ENCODE measurements around the gene HIVEP3. TPM values are rescaled to one million over a fixed set of nuclear protein-coding genes. Genes with fewer than 3 reads are reported as not detected.

The HIVEP3 gene
- total RNA-seq, 1 experiment from 2014 or later: 1.4 TPM

DNA sequence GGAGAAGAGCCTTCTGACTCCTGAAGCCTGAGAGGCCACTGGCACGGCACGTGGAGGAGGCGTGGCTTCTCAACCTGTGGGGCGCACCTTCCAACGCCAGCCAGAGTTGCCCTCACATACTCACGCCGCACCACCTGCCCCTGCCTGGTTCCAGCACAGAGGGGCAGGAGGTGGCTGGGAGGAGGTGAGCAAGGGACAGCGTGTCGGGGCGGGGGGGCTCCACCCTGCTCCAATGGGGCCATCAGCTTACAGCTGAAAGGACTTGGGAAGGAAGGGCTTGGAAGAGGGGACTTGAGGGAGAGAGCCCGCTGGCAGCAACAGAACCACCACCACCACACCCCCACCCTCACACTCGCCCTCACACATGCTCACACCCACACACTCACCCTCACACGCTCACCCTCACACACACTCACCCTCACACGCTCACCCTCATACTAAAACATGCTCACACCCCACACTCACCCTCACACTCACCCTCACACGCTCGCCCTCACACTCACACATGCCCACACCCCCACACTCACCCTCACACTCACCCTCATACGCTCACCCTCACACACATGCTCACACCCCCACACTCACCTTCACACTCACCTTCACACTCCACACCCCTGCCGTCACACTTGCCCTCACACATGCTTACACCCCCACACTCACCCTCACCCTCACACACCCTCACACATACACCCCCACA, 392.7 kb downstream of the HIVEP3 start:
- H3K79me2 ChIP-seq (ENCODE audit: insufficient read depth, low read length): no peaks in the 10 kb centered on the region
- no peak overlapping the region for H3K56ac ChIP-seq (ENCODE audit: insufficient read length, low read depth, low read length)
- no peak overlapping the region for H3K4me2 ChIP-seq (ENCODE audit: insufficient read depth, insufficient read length, low read length)
- no peaks in the 10 kb centered on the region for H3K4me1 ChIP-seq (ENCODE audit: insufficient read depth, low read length)
- Mint-ChIP-seq H3K36me3 (ENCODE audit: insufficient read depth in 1 of 3, low read depth in 3 of 3) (peaks cover 0 to 5% (median 2%) of the 10 kb centered on the region in 3 experiments; a peak in 3 of 7 replicates), H3K27me3 (ENCODE audit: low read depth) (peaks cover 12% of the 10 kb centered on the region), H3K4me3 (no peak overlapping the region), H3K27ac (no peak overlapping the region), H3K4me1 (peaks cover 0 to 12% of the 10 kb centered on the region in 2 experiments; a peak in 2 of 4 replicates), H3K9me3 (peaks cover 17 to 30% of the 10 kb centered on the region in 2 experiments; a peak in 4 of 5 replicates)
- no peak overlapping the region for H3T11ph ChIP-seq (ENCODE audit: low read length)
- H4K91ac ChIP-seq (ENCODE audit: insufficient read length, low read depth, low read length): no peak overlapping the region
- no peak overlapping the region for H3K27ac ChIP-seq (ENCODE audit: insufficient read length, low read depth, low read length)
- no peak overlapping the region for H3K18ac ChIP-seq (ENCODE audit: insufficient read length, low read depth, low read length)
- H3K79me1 ChIP-seq (ENCODE audit: insufficient read depth, low read depth, low read length, poor library complexity, severe bottlenecking): no peaks in the 10 kb centered on the region
- no peaks in the 10 kb centered on the region for H3K9me3 ChIP-seq (ENCODE audit: control insufficient read depth, low read depth, low read length)
- H3K27me3 ChIP-seq (ENCODE audit: insufficient read depth, low read length): no peaks in the 10 kb centered on the region
- H2BK12ac ChIP-seq (ENCODE audit: insufficient read length, low read depth, low read length): no peak overlapping the region
- H4K5ac ChIP-seq (ENCODE audit: insufficient read length, low read depth, low read length): no peak overlapping the region
- WGBS (ENCODE audit: extremely low coverage, insufficient read length, low lambda C conversion rate): 100% methylated on average over 2 of the region's 18 CpGs
- H2BK15ac ChIP-seq (ENCODE audit: low read depth, low read length): no peak overlapping the region
- no peak overlapping the region for H2BK5ac ChIP-seq (ENCODE audit: insufficient read length, low read length)
- no peak overlapping the region for H3K23ac ChIP-seq (ENCODE audit: insufficient read length, low read depth, low read length)
- H3K4ac ChIP-seq (ENCODE audit: low read depth, low read length): no peak overlapping the region
- DNase-seq: no peak
- H4K8ac ChIP-seq (replicated peaks; ENCODE audit: insufficient read length, low read depth, low read length): no peak overlapping the region
- H2BK20ac ChIP-seq (ENCODE audit: low read depth, low read length, poor library complexity, severe bottlenecking): no peak overlapping the region
- H3K9ac ChIP-seq (ENCODE audit: extremely low read depth, insufficient read length, low read length): no peak overlapping the region
- no peak overlapping the region for H2AK5ac ChIP-seq (ENCODE audit: insufficient read length, low read length)
- no peaks in the 10 kb centered on the region for H3K23me2 ChIP-seq (ENCODE audit: insufficient read length, low read depth, low read length, poor library complexity, severe bottlenecking)
- no peak overlapping the region for H2AFZ ChIP-seq (ENCODE audit: low read length)
- H2BK120ac ChIP-seq (ENCODE audit: low read depth, low read length, poor library complexity, severe bottlenecking): no peak overlapping the region
- H3K14ac ChIP-seq (ENCODE audit: insufficient read depth, low read length): no peak overlapping the region
- TF ChIP-seq, protein P1, sequence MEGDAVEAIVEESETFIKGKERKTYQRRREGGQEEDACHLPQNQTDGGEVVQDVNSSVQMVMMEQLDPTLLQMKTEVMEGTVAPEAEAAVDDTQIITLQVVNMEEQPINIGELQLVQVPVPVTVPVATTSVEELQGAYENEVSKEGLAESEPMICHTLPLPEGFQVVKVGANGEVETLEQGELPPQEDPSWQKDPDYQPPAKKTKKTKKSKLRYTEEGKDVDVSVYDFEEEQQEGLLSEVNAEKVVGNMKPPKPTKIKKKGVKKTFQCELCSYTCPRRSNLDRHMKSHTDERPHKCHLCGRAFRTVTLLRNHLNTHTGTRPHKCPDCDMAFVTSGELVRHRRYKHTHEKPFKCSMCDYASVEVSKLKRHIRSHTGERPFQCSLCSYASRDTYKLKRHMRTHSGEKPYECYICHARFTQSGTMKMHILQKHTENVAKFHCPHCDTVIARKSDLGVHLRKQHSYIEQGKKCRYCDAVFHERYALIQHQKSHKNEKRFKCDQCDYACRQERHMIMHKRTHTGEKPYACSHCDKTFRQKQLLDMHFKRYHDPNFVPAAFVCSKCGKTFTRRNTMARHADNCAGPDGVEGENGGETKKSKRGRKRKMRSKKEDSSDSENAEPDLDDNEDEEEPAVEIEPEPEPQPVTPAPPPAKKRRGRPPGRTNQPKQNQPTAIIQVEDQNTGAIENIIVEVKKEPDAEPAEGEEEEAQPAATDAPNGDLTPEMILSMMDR (conservative IDR thresholded peaks at IDR 0.05): no peak
- no peaks in the 10 kb centered on the region for H4K20me1 ChIP-seq (ENCODE audit: control insufficient read depth, insufficient read depth, insufficient read length)

All from H9 (cell line).